Embryonic facial prominence (tissue), 1 donor: ENCODE results near the gene ANO9.
A peak's percentile ranks its signal among the peaks of the same experiment; 100 is the strongest.
"Not testable (repeated sequence)": the region's sequence is repeated elsewhere in the genome, so short reads cannot be mapped to it uniquely, and the experiment has no call there.

Experiments
- DNase-seq: peaks from one replicate; pipeline ENCODE4 v3.0.0-alpha.2; 2016; ENCODE audit errors: extremely low spot score

The ANO9 gene

GRCh38 chr11:416051-416756 lies 25.6 kb downstream of the ANO9 start:
- no peak for DNase-seq

- no peak for DNase-seq
Measured at GRCh38 chr11:415640-416041, 26.2 kb downstream of the ANO9 start.

DNA sequence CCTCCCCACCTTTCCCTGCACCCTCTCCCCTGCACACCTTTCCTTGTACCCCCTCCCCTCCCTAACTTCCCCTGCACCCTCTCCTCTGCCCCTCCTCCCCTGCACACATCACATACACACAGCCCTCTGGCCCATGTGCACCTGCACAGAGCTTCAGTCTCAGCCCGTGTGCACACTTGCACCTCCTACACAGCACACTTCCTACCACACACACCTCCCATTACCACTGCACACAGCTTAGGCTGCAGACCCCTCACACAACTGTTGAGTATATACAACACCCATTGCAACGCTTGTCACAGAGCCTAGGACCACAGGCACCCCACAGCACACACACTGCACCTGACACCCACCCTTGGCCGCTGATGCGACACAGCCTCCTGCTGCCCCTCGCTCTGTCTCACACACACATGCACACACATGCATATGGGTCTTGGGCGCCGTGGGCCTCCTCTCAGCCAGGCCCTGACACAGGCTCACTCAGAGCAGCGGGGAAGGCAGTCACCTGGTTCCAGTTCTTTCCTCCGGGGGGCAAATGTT lies 27.4 kb downstream of the ANO9 start:
- no peak for DNase-seq

- no peak for DNase-seq
Measured at GRCh38 chr11:413120-414081, 28.4 kb downstream of the ANO9 start.

DNA sequence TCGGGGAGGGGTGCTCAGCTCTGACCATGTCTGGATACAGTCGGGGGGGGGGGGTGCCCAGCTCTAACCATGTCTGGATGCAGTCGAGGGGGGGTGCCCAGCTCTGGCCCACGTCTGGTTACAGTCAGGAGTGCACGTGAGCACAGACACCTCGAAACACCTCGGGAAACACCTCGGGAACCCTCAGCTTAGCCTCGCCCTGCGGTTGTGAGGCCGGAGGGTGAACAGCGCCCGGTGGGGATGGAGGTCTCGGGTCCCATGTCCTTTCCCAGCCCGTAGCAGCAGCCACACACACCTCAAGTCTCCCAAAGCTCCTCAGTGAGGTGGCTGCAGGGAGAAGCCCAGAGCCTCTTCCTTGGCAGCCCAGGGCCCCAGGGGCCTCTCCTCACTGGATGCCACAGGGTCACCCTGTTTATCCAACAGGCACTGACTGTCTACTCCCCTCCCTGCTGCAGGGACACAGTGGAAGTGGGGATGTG lies 29.1 kb downstream of the ANO9 start:
- no peak for DNase-seq

- DNase-seq, result not testable (repeated sequence)
Measured at GRCh38 chr11:411520-411919, 30.3 kb downstream of the ANO9 start.

GRCh38 chr11:410711-411110 lies 31.1 kb downstream of the ANO9 start:
- not testable (repeated sequence) for DNase-seq

- DNase-seq, result no peak
Measured at GRCh38 chr11:409600-410483, 32.0 kb downstream of the ANO9 start.

- no peak for DNase-seq
Measured at GRCh38 chr11:409008-409599, 32.7 kb downstream of the ANO9 start.

DNA sequence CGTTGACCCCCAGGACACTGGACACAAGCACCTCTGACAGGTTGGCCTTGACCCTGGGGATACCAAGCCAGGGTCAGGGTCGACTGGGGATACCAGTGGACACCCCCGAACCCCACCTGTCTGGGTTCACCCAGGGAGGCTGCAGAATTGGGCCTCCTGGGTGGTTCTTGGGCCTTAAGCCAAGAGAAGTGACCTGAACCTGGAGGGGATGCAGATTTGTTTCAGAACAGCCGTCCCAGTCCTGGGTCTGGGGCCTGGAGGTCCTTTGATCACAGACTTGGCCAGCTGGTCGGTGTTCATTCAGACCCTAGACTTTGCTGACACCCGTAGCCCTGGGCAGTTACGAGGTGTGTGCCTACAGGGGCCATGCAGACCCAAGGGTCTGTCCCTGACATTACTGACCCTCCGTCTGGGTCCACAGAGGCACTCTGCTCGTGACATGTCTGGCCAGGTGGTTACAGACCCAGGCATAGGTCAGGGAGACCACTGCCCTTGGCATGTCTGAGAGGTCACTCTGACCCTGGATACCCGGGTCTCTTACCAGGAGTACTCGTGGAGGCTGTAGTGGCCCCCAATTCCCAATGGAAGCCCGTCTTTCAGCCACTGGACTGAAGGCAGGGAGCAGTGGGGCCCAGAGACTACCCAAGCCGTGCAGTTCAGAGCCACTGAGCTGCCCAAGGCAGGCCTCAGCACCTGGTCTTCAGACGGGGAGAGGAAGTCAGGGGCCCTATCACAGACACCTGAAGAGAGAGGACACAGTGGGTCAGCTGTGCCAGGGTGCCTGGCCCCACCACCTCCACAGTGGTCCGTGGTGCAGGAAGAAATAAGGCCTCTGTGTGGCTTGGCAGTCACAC lies 33.4 kb downstream of the ANO9 start:
- no peak for DNase-seq

GRCh38 chr11:407651-408123 lies 34.1 kb downstream of the ANO9 start:
- no peak for DNase-seq

GRCh38 chr11:406796-407650 lies 34.8 kb downstream of the ANO9 start:
- DNase-seq, result peak; percentile 48

DNA sequence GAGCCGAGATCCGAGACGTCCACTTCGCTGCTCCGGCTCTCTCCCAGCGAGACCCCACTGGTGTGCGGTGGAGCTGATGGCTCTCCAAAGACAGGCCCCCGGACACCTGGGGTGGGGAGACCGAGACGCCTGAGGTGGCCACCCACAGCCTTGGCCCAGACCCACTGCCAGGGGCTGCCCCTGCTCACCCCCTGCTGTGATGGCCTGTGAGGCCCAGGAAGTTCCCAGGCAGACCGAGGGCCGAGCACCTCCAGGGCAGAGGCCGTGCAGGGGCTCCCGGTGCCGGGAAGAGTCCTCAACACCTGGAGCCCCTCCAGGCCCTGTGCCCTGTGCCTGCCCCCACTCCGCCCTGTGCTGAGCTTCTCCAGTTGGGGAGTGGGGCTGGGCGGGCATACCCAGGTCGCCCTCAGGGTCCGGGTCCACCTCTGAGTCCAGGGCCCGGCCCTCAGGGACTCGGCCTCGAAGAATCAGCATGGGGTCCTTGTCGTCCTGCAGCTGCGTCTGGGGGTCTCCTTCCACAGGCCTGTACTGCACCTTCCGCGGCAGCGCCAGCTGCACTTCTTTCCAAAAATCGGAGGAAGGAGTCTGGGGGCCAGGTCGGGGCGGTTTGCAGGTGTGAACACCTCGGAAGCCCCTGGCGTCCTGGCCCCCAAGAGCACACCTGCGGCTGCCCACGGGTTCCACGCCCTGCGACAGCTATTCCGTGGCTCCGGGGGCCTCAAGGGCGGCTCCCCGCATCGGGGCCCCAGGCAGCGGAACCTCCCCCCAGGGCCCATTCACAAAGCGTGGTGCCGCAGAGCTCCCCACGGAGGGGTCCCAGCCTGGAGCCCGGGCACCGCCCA lies 35.6 kb downstream of the ANO9 start:
- no peak for DNase-seq

GRCh38 chr11:405323-405953 lies 36.4 kb downstream of the ANO9 start:
- no peak for DNase-seq

DNA sequence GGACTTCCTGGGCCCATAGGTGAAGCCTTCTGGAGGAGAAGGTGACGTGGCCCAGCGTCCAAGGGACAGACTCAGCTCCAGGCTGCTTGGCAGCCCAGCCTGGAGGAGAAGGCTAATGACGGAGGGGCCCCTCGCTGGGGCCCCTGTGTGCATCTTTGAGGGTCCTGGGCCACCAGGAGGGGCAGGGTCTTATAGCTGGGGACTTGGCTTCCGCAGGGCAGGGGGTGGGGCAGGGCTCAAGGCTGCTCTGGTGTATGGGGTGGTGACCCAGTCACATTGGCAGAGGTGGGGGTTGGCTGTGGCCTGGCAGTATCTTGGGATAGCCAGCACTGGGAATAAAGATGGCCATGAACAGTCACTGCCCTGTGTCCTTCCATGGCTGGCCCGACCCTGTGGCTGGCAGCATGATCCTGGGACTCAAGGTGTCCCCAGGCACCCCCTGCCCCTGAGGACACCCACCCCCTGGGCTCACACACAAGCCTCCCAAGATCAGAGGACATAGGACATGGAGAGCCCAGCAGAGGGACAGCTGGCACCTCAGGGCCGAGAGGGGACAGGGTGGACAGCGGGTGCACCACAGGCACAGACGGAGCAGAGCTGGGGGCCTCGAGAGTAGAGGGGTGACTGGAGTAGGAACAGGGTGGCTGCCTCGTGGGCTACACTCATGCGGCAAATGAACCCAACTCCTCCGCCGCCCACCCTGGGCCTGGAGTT lies 37.1 kb downstream of the ANO9 start:
- DNase-seq, result no peak

- no peak for DNase-seq
Measured at GRCh38 chr11:403761-404431, 37.9 kb downstream of the ANO9 start.
